Endodermal cell (in vitro differentiated cells): ENCODE results near the gene GATA2. TPM values are rescaled to one million over a fixed set of nuclear protein-coding genes. Genes with fewer than 3 reads are reported as not detected.

ENCODE experiments used
- DNase-seq: peaks from one replicate; pipeline ENCODE4 v3.0.0-alpha.2; 2017
- H3K27ac ChIP-seq: 2 replicates; pipeline ENCODE4 v1.5.1; 2013; ENCODE audit warnings: mild to moderate bottlenecking, low read depth, low read length, moderate library complexity
- H3K27me3 ChIP-seq: 2 replicates; pipeline ENCODE4 v1.6.1; 2013; ENCODE audit warnings: mild to moderate bottlenecking, low read length, moderate library complexity; ENCODE audit not compliant: insufficient read depth, control insufficient read depth, poor library complexity, severe bottlenecking
- H3K36me3 ChIP-seq: 2 replicates; pipeline ENCODE4 v1.7.0; 2013; ENCODE audit warnings: mild to moderate bottlenecking, low read length, moderate library complexity; ENCODE audit not compliant: control insufficient read depth, insufficient read depth
- H3K4me1 ChIP-seq: one replicate; pipeline ENCODE4 v1.7.0; 2013; ENCODE audit warnings: low read length; ENCODE audit not compliant: control insufficient read depth, insufficient read depth
- H3K4me3 ChIP-seq: 2 replicates; pipeline ENCODE4 v1.5.1; 2013; ENCODE audit warnings: mild to moderate bottlenecking, low read length, moderate library complexity
- H3K9ac ChIP-seq: 2 replicates; pipeline ENCODE4 v1.6.1; 2013; ENCODE audit warnings: mild to moderate bottlenecking, low read length, moderate library complexity; ENCODE audit not compliant: poor library complexity, severe bottlenecking; ENCODE audit errors: extremely low read depth
- H3K9me3 ChIP-seq: 2 replicates; pipeline ENCODE4 v1.6.1; 2013; ENCODE audit warnings: mild to moderate bottlenecking, low read length, moderate library complexity; ENCODE audit not compliant: control insufficient read depth
- H3K27ac Mint-ChIP-seq: 2 replicates; pipeline ENCODE4 v1.8.0; 2020; ENCODE audit warnings: mixed read lengths
- H3K27me3 Mint-ChIP-seq: 2 replicates; pipeline ENCODE4 v1.8.0; 2021; ENCODE audit warnings: mild to moderate bottlenecking, mixed read lengths; ENCODE audit not compliant: insufficient read depth
- H3K36me3 Mint-ChIP-seq: 2 replicates; pipeline ENCODE4 v1.8.0; 2020; ENCODE audit warnings: low read depth, mixed read lengths
- H3K4me1 Mint-ChIP-seq: 2 replicates; pipeline ENCODE4 v1.8.0; 2020; ENCODE audit warnings: mixed read lengths
- H3K4me3 Mint-ChIP-seq: 2 replicates; pipeline ENCODE4 v1.8.0; 2020; ENCODE audit warnings: mild to moderate bottlenecking, moderate library complexity, mixed read lengths
- H3K9me3 Mint-ChIP-seq: 2 replicates; pipeline ENCODE4 v1.8.0; 2020; ENCODE audit warnings: mild to moderate bottlenecking, mixed read lengths
- CTCF ChIP-seq: fragments of 200-600 bp; sonication (generic); conservative IDR thresholded peaks from 2 replicates; pipeline ENCODE4 v1.5.0; 2021; ENCODE audit warnings: antibody characterized with exemption, mild to moderate bottlenecking
- WGBS, 2 experiments: methylation state at CpG; one replicate each; pipeline versions ENCODE4 v1.1.5 to v1.1.7; 2013; ENCODE audit warnings: missing lambda C conversion rate in 2 of 2, mixed read lengths in 1 of 2; ENCODE audit not compliant: insufficient coverage in 1 of 2, insufficient read length in 1 of 2; 5-methylcytosine and 5-hydroxymethylcytosine counted together
- total RNA-seq, 2 donors: library from RNA; stranded (reverse); fragmentation: NEBNext Ultra II Directional in 1 of 2; extraction: Animal tissue kit (Norgen Biotek cat#: 25700) in 1 of 2; gene quantifications; 2 replicates in 1 of 2; 3 replicates in 1 of 2; pipeline ENCODE4 v1.2.1, GENCODE V29; 2021

Gene GATA2
- total RNA-seq, 2 donors from 2014 or later, result 1.2 to 1.6 TPM

- H3K36me3 ChIP-seq, result no peaks in the 10 kb centered on the region
- H3K27me3 ChIP-seq, result peaks cover 84% of the 10 kb centered on the region
- peaks cover 8% of the 10 kb centered on the region for H3K4me1 ChIP-seq
- no peak overlapping the region for H3K9ac ChIP-seq
- Mint-ChIP-seq H3K27ac (no peak overlapping the region), H3K27me3 (peaks cover 83% of the 10 kb centered on the region), H3K4me1 (peaks cover 9% of the 10 kb centered on the region), H3K4me3 (peak overlapping the region; percentile 57), H3K9me3 (no peaks in the 10 kb centered on the region), H3K36me3 (no peaks in the 10 kb centered on the region)
- no peaks in the 10 kb centered on the region for H3K9me3 ChIP-seq
- TF ChIP-seq CTCF, result peak; percentile 91
- WGBS, 2 experiments, result 0 to 2% methylated on average over 18 to 77 of the region's 77 CpGs
- DNase-seq, result peak; percentile 97
- no peak overlapping the region for H3K27ac ChIP-seq
- H3K4me3 ChIP-seq, result peak overlapping the region; percentile 76
Measured at GRCh38 chr3:128497305-128498126, 4.5 kb upstream of the GATA2 start.

GRCh38 chr3:128496602-128497304 is 3.8 kb upstream of the GATA2 start:
- H3K36me3 Mint-ChIP-seq, result no peaks in the 10 kb centered on the region
- peaks cover 90% of the 10 kb centered on the region for H3K27me3 Mint-ChIP-seq

More at GRCh38 chr3:128496602-128497304, 3.8 kb upstream of the GATA2 start:
- H3K27ac Mint-ChIP-seq, result no peak overlapping the region
- Histone ChIP-seq H3K27me3 (peaks cover 84% of the 10 kb centered on the region), H3K4me1 (peaks cover 9% of the 10 kb centered on the region), H3K4me3 (peak overlapping the region; percentile 76), H3K36me3 (no peaks in the 10 kb centered on the region), H3K27ac (no peak overlapping the region), H3K9me3 (no peaks in the 10 kb centered on the region), H3K9ac (no peak overlapping the region)
- H3K4me3 Mint-ChIP-seq, result peak overlapping the region; percentile 57
- no peak for TF ChIP-seq CTCF
- no peaks in the 10 kb centered on the region for H3K9me3 Mint-ChIP-seq
- WGBS, 2 experiments, result 7 to 11% methylated on average over 36 to 45 of the region's 45 CpGs
- peaks cover 13% of the 10 kb centered on the region for H3K4me1 Mint-ChIP-seq
- peak; percentile 74 for DNase-seq
